GM13976 (cell line): ENCODE measurements around the gene SMIM12.

Experiments used
- DNase-seq: peaks from one replicate; pipeline ENCODE4 v3.0.0; 2012; ENCODE audit warnings: low spot score
- CTCF ChIP-seq: IDR thresholded peaks from 2 replicates; pipeline ENCODE4 v1.5.1; 2012; ENCODE audit warnings: borderline replicate concordance, mild to moderate bottlenecking; ENCODE audit not compliant: insufficient read depth; ENCODE audit errors: extremely low read depth, missing control alignments, control extremely low read depth
- in situ Hi-C: fragments of 300-500 bp; cut with MboI; formaldehyde crosslinking; loops from one replicate; pipeline ENCODE4 v1.12.0; 2022; ENCODE audit warnings: low sequenced_read_pairs, mixed read lengths, inconsistent platforms; ENCODE audit not compliant: unreplicated experiment

The SMIM12 gene

GRCh38 chr1:34859446-34860200 lies at the start of gene SMIM12:
SMIM12 (minus strand) TSS chr1:34859749; CDS start chr1:34855977, 3,772 bp downstream.
- peak; percentile 84 for TF ChIP-seq CTCF
- peak; percentile 97 for DNase-seq
- in situ Hi-C loops, result no loop called here

GRCh38 chr1:34908369-34908768 lies 48.8 kb upstream of the SMIM12 start:
- no peak for DNase-seq
- in situ Hi-C loops, result no loop called here
- TF ChIP-seq CTCF, result no peak

GRCh38 chr1:34907487-34908090 lies 48.0 kb upstream of the SMIM12 start:
- in situ Hi-C loops, result no loop called here
- no peak for DNase-seq
- TF ChIP-seq CTCF, result no peak

- DNase-seq, result no peak
- no peak for TF ChIP-seq CTCF
- in situ Hi-C loops, result no loop called here
These were observed 47.2 kb upstream of the SMIM12 start for GRCh38 chr1:34906756-34907155.

GRCh38 chr1:34906222-34906621 lies 46.7 kb upstream of the SMIM12 start:
- in situ Hi-C loops, result no loop called here
- no peak for TF ChIP-seq CTCF
- no peak for DNase-seq

GRCh38 chr1:34905098-34905459 lies 45.5 kb upstream of the SMIM12 start:
- in situ Hi-C loops, result no loop called here
- no peak for DNase-seq
- TF ChIP-seq CTCF, result no peak
